ENCODE measurements around the gene BBS12. TPM values are rescaled to one million over a fixed set of nuclear protein-coding genes. Genes with fewer than 3 reads are reported as not detected.

BBS12 gene
- total RNA-seq: 9.9 and 12.1 TPM in 2 replicates

DNA sequence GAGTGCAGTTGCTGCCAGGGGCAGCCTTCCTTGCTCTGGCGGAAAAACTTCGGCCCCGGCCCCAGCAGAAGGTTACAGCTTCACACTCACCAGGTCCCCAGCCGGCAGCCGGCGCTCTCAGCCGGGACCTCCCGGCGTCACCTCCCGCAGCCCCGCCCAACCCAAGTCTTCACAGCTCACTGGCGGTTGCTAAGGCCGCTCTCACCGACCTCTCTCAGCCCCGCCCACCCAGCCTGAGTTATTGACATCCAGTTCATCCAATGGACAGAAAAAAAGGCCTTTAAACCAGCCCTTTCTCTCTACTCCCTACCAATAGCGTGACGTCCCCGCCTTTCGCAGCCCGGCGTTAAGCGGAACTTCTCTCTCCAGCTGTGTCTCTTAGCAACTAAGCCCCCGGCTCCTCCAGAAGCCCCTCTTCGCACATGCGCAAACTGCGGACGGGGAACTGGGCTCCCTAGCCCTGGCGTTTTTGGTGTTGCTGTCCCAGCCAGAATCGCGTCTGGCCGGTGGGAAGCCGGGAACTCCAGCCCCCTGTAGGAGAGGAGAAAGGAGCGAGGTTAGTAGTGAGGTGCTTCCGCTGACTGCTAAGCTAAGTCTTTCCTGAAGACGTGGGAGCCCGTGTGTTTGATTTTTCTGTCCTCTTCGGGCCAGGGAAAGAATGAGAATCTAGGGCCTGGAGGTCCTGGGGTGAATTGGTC is at the start of gene BBS12:
TSS of gene BBS12 (plus strand) at position 376 of the 698 bp plus-strand sequence. CDS start 9,189 bp downstream, outside the sequence.

Other genes starting within 250 kb of the BBS12 start
- gene IL21, start 111.6 kb upstream of the BBS12 start, total RNA-seq: not detected in 2 replicates
- 79.3 and 103 TPM in 2 replicates for gene FGF2, start 94.1 kb downstream of the BBS12 start, total RNA-seq
- 5.9 and 7.2 TPM in 2 replicates for gene NUDT6, start 189.9 kb downstream of the BBS12 start, total RNA-seq

Data from articular chondrocyte of knee joint (primary cell).